ENCODE results near the gene TP63.

GRCh38 chr3:189593581-189593980, 37.6 kb upstream of the TP63 start:
- TF ChIP-seq CTCF (IDR thresholded peaks at IDR 0.05), result no peak
- TF ChIP-seq POLR2A (IDR thresholded peaks at IDR 0.05), result no peak

Data from uterus (tissue), 2 donors.